NB4 (cell line): ENCODE measurements around the gene FBXL17.

Experiments used
- POLR2A ChIP-seq: IDR thresholded peaks from 2 replicates; pipeline ENCODE4 v1.6.1; 2011; ENCODE audit warnings: mild to moderate bottlenecking; ENCODE audit not compliant: insufficient read length; ENCODE audit errors: extremely low read depth
- TF ChIP-seq, protein P1 (sequence below): IDR thresholded peaks from one replicate; pipeline ENCODE4 v1.5.1; 2012; ENCODE audit warnings: low read depth, low read length
- TF ChIP-seq, protein P2 (sequence below): IDR thresholded peaks from 2 replicates; pipeline ENCODE4 v1.6.1; 2011; ENCODE audit warnings: low read depth, low read length

DNA sequence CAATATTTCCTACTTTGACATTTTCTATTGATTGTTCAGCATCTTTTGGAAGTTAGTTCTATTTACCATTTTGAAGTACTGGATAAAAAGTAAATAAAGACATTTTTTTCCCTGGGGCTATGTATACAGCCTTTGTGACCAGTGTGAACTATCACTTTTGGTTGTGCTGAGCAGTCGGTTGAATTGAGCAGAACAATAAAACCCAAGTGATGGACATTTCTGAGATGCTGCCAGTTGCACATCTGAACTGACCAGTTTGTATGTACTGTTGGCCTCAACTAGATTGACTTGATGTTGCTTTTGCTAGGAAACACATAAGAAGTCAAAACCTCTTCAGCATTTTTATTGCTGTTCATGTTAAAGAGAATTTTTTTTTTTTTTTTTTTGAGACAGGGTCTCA lies 451.0 kb downstream of the FBXL17 start:
- TF ChIP-seq POLR2A = no peak
- TF ChIP-seq, protein P1, sequence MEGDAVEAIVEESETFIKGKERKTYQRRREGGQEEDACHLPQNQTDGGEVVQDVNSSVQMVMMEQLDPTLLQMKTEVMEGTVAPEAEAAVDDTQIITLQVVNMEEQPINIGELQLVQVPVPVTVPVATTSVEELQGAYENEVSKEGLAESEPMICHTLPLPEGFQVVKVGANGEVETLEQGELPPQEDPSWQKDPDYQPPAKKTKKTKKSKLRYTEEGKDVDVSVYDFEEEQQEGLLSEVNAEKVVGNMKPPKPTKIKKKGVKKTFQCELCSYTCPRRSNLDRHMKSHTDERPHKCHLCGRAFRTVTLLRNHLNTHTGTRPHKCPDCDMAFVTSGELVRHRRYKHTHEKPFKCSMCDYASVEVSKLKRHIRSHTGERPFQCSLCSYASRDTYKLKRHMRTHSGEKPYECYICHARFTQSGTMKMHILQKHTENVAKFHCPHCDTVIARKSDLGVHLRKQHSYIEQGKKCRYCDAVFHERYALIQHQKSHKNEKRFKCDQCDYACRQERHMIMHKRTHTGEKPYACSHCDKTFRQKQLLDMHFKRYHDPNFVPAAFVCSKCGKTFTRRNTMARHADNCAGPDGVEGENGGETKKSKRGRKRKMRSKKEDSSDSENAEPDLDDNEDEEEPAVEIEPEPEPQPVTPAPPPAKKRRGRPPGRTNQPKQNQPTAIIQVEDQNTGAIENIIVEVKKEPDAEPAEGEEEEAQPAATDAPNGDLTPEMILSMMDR = no peak
- TF ChIP-seq, protein P2, sequence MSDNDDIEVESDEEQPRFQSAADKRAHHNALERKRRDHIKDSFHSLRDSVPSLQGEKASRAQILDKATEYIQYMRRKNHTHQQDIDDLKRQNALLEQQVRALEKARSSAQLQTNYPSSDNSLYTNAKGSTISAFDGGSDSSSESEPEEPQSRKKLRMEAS = no peak
